Suprapubic skin (tissue), 4 donors: ENCODE data around the gene KIZ.

Source experiments
- CTCF ChIP-seq, 2 donors: fragments of 200-600 bp in 1 of 2; fragments of 450-650 bp in 1 of 2; sonication (generic) in 1 of 2; IDR thresholded peaks; one replicate each; pipeline ENCODE4 v1.5.1; 2016 to 2019; ENCODE audit warnings: antibody characterized with exemption in 2 of 2, mild to moderate bottlenecking in 1 of 2, moderate library complexity in 1 of 2
- EP300 ChIP-seq: sonication (generic); formaldehyde crosslinking; IDR thresholded peaks from one replicate; pipeline ENCODE4 v1.6.1; 2017; ENCODE audit warnings: antibody characterized with exemption
- POLR2A ChIP-seq, 2 donors: fragments of 450-650 bp; IDR thresholded peaks; one replicate each; pipeline ENCODE4 v1.6.1; 2017; ENCODE audit warnings: antibody characterized with exemption in 2 of 2, mild to moderate bottlenecking in 2 of 2, moderate library complexity in 2 of 2
- POLR2AphosphoS5 ChIP-seq, 3 donors: sonication (generic); formaldehyde crosslinking; IDR thresholded peaks; one replicate each; pipeline ENCODE4 v1.6.1; 2017; ENCODE audit warnings: antibody characterized with exemption in 3 of 3

GRCh38 chr20:21083825-21084325 is 42.0 kb upstream of the KIZ start:
- TF ChIP-seq CTCF (IDR thresholded peaks at IDR 0.05) (no peak), POLR2A (IDR thresholded peaks at IDR 0.05) (no peak), EP300 (no peak), POLR2AphosphoS5 (IDR thresholded peaks at IDR 0.05) (no peak)
